Measurements from ENCODE around the gene AK2. TPM values are rescaled to one million over a fixed set of nuclear protein-coding genes. Genes with fewer than 3 reads are reported as not detected.

Gene AK2
- 154 to 166 TPM (median 158 TPM) in 5 replicates for total RNA-seq (2022; extraction: Qiagen RNA extraction; ENCODE audit: low read depth)

GRCh38 chr1:33036526-33037503, at the start of gene AK2:
Gene AK2 (minus strand): TSS chr1:33036883. CDS start chr1:33036828, 55 bp downstream.

DNA sequence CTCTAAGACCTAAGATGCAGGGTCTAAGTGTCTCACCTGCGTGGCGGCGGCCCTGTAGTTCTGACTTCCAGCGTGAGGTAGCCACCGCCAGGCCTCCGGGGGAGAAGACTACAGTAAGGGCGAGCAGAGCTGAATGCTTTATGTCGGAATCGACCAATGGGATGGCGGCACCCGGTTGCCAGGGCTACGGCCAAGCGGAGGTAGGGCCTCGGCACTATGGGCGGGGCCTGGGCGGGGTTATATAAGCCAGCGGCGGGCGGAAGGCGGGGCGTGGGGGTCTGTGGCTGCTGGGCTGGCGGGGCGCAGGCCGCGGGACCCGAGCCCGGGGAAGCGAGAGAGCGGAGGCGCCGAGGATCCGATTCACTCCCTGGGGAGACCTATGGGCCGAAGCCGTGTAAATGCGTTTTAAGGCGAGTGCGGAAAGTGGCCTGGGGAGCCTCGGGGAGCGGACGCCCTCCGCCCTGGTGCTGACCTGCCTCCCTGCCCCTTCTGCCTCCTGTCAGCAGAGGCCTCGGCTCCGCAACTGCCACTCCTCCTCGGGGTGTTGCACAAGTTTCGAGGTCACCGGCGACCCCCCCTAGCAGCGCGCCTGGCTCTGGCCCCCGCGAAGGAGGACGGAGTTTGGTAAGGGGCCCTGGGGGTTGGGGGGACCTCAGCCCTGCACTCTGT, 44.3 kb upstream of the AK2 start, which contains the start of gene AZIN2:
Gene AZIN2 (plus strand): TSS at position 269 of the 669 bp plus-strand sequence. CDS start 1,097 bp downstream, outside the sequence.

DNA sequence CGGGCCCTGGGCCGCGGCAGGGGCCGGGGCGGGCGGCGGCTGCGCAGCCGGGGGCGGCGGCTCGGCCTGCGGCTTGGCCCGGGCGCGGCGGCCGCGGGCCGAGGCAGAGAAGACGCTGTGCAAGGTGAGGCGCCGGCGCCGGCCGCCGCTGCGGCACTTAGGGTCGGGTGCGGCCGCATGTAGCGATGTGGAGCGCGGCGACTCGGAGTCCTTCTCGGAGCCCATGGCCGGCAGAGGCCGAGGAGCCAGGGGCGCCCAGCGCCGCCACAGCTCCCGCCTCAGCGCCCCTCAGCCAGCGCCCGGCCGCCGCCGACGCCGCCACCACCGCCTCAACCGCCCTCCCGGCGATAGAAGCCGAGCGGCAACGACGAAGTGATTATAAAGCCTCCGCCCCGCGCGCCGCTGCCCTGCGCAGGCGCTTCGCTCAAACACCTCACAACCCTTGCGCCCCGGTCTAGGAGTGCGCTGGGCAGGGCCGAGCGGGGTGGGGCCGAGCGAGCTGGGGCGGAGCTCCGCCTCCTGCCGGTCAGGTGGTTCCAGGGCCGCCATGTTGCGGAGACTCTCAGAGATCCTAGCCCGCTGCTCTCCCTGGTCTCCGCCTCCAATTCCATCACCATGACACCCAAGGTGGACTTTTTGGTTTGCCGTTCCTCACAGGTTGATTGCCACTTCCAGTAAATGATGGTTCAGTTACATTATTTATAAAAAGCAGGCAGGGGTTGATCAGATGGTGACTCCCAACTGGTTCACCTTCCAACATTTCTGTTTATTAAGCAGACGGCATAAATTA, 72.0 kb downstream of the AK2 start, which contains the start of gene RNF19B:
Gene RNF19B (minus strand): TSS at position 349 of the 790 bp plus-strand sequence. CDS start 124 bp downstream, at position 225.

Other genes starting within 250 kb of the AK2 start
- 73.1 to 84.0 TPM (median 77.6 TPM) in 5 replicates for gene YARS1, start 219.5 kb downstream of the AK2 start, total RNA-seq (2022; extraction: Qiagen RNA extraction; ENCODE audit: low read depth)
- 16.1 to 19.9 TPM (median 16.6 TPM) in 5 replicates for gene S100PBP, start 219.2 kb downstream of the AK2 start, total RNA-seq (2022; extraction: Qiagen RNA extraction; ENCODE audit: low read depth)
- gene FNDC5, start 166.0 kb downstream of the AK2 start, total RNA-seq (2022; extraction: Qiagen RNA extraction; ENCODE audit: low read depth) = 0.38 to 0.75 TPM (median 0.53 TPM) in 5 replicates
- gene HPCA, start 150.4 kb downstream of the AK2 start, total RNA-seq (2022; extraction: Qiagen RNA extraction; ENCODE audit: low read depth) = 0.14 to 0.68 TPM (median 0.56 TPM) in 4 of 5 replicates, not detected in the other
- 30.5 to 45.4 TPM (median 39.3 TPM) in 5 replicates for gene TMEM54, start 135.5 kb downstream of the AK2 start, total RNA-seq (2022; extraction: Qiagen RNA extraction; ENCODE audit: low read depth)
- 21.8 to 26.1 TPM (median 25.0 TPM) in 5 replicates for gene RNF19B, start 72.1 kb downstream of the AK2 start, total RNA-seq (2022; extraction: Qiagen RNA extraction; ENCODE audit: low read depth)
- gene AZIN2, start 44.3 kb upstream of the AK2 start, total RNA-seq (2022; extraction: Qiagen RNA extraction; ENCODE audit: low read depth) = 0.75 to 1.3 TPM (median 0.97 TPM) in 5 replicates
- 2.2 to 2.6 TPM (median 2.5 TPM) in 5 replicates for gene TRIM62, start 145.2 kb upstream of the AK2 start, total RNA-seq (2022; extraction: Qiagen RNA extraction; ENCODE audit: low read depth)
- 8.4 to 12.2 TPM (median 10.4 TPM) in 5 replicates for gene ZNF362, start 219.6 kb upstream of the AK2 start, total RNA-seq (2022; extraction: Qiagen RNA extraction; ENCODE audit: low read depth)